Uterus (tissue), 4 donors: ENCODE measurements around the gene SELENOI. TPM values are rescaled to one million over a fixed set of nuclear protein-coding genes. Genes with fewer than 3 reads are reported as not detected.
"Not testable (repeated sequence)": the region's sequence is repeated elsewhere in the genome, so short reads cannot be mapped to it uniquely, and the experiment has no call there.

Source experiments
- DNase-seq, 2 donors: peaks; one replicate each; pipeline ENCODE4 v3.0.0-alpha.2; 2019 to 2020
- H3K27ac ChIP-seq, 2 donors: fragments of 200-600 bp; sonication (generic); 1 replicate in 1 of 2; 2 replicates in 1 of 2; pipeline ENCODE4 v1.5.1; 2016 to 2018
- H3K27me3 ChIP-seq, 2 donors: fragments of 200-600 bp; sonication (generic); one replicate each; pipeline ENCODE4 v1.5.1; 2018 to 2019; ENCODE audit warnings: control low read depth in 1 of 2
- H3K36me3 ChIP-seq, 2 donors: fragments of 200-600 bp; sonication (generic); one replicate each; pipeline ENCODE4 v1.5.1; 2019; ENCODE audit warnings: control low read depth in 1 of 2
- H3K4me1 ChIP-seq, 2 donors: fragments of 200-600 bp; sonication (generic); one replicate each; pipeline ENCODE4 v1.5.1; 2018 to 2019; ENCODE audit warnings: control low read depth in 1 of 2
- H3K4me3 ChIP-seq, 2 donors: fragments of 200-600 bp; sonication (generic); 1 replicate in 1 of 2; 2 replicates in 1 of 2; pipeline ENCODE4 v1.5.1; 2018 to 2019; ENCODE audit warnings: mild to moderate bottlenecking in 1 of 2
- H3K9me3 ChIP-seq, 2 donors: fragments of 200-600 bp; sonication (generic); one replicate each; pipeline ENCODE4 v1.5.1; 2019; ENCODE audit warnings: control low read depth in 1 of 2
- CTCF ChIP-seq, 4 experiments: fragments of 200-600 bp in 2 of 4; fragments of 450-650 bp in 2 of 4; sonication (generic) in 2 of 4; IDR thresholded peaks; one replicate each; pipeline ENCODE4 v1.5.1; 2016 to 2019; ENCODE audit warnings: antibody characterized with exemption in 4 of 4, mild to moderate bottlenecking in 2 of 4, moderate library complexity in 1 of 4
- POLR2A ChIP-seq, 2 donors: fragments of 450-650 bp; IDR thresholded peaks; one replicate each; pipeline ENCODE4 v1.6.1; 2016; ENCODE audit warnings: antibody characterized with exemption in 2 of 2, mild to moderate bottlenecking in 1 of 2, moderate library complexity in 1 of 2
- intact Hi-C: fragments of 100-400 bp; cut with DNase I; formaldehyde crosslinking; loops from one replicate; pipeline ENCODE4 v1.15.1; 2023; ENCODE audit warnings: low total_unique reads
- total RNA-seq, 4 donors: library from RNA; depleted of rRNA in 3 of 4; stranded (reverse); fragments of >200 nt in 3 of 4; gene quantifications; one replicate each; pipeline versions ENCODE4 v1.1.0 to v1.2.4, GENCODE V29; 2014 to 2023
- donor health status: DM: yes; HTN: yes; CAD: no.

Gene SELENOI
- total RNA-seq, 4 donors from 2014 or later = 2.8 to 27.9 (median 13.1) TPM

- DNase-seq = no peak
- Histone ChIP-seq H3K4me3 (no peak overlapping the region), H3K4me1 (no peaks in the 10 kb centered on the region), H3K27ac (no peak overlapping the region), H3K27me3 (no peaks in the 10 kb centered on the region), H3K36me3 (no peaks in the 10 kb centered on the region), H3K9me3 (no peaks in the 10 kb centered on the region)
- intact Hi-C loops = no loop called here
- TF ChIP-seq CTCF (IDR thresholded peaks at IDR 0.05) = no peak
- no peak for TF ChIP-seq POLR2A (IDR thresholded peaks at IDR 0.05)
These were observed 29.1 kb upstream of the SELENOI start for GRCh38 chr2:26316845-26317244.

- DNase-seq = no peak
- TF ChIP-seq POLR2A (IDR thresholded peaks at IDR 0.05) (no peak), CTCF (IDR thresholded peaks at IDR 0.05) (no peak)
- no peak overlapping the region for H3K27ac ChIP-seq
- no peaks in the 10 kb centered on the region for H3K27me3 ChIP-seq
- no peaks in the 10 kb centered on the region for H3K9me3 ChIP-seq
- H3K4me3 ChIP-seq = no peak overlapping the region
- no peaks in the 10 kb centered on the region for H3K36me3 ChIP-seq
- no peaks in the 10 kb centered on the region for H3K4me1 ChIP-seq
- intact Hi-C loops = no loop called here
These were observed 28.4 kb upstream of the SELENOI start for GRCh38 chr2:26317377-26318105.

- Histone ChIP-seq H3K36me3 (no peaks in the 10 kb centered on the region), H3K27ac (no peak overlapping the region), H3K4me3 (no peak overlapping the region), H3K4me1 (no peaks in the 10 kb centered on the region), H3K27me3 (no peaks in the 10 kb centered on the region), H3K9me3 (no peaks in the 10 kb centered on the region)
- no peak for TF ChIP-seq CTCF (IDR thresholded peaks at IDR 0.05)
- no peak for TF ChIP-seq POLR2A (IDR thresholded peaks at IDR 0.05)
- intact Hi-C loops = no loop called here
- DNase-seq = no peak
These were observed 27.0 kb upstream of the SELENOI start for GRCh38 chr2:26318950-26319349.

GRCh38 chr2:26324479-26324878 lies 21.5 kb upstream of the SELENOI start:
- H3K4me3 ChIP-seq, H3K36me3 ChIP-seq, H3K9me3 ChIP-seq, H3K4me1 ChIP-seq, H3K27me3 ChIP-seq, DNase-seq, H3K27ac ChIP-seq, intact Hi-C loops: not testable (repeated sequence)

GRCh38 chr2:26324903-26325302 lies 21.0 kb upstream of the SELENOI start:
- DNase-seq = no peak
- Histone ChIP-seq H3K36me3 (no peaks in the 10 kb centered on the region), H3K27ac (no peak overlapping the region), H3K4me3 (no peak overlapping the region), H3K4me1 (no peaks in the 10 kb centered on the region), H3K9me3 (no peaks in the 10 kb centered on the region), H3K27me3 (no peaks in the 10 kb centered on the region)
- TF ChIP-seq POLR2A (IDR thresholded peaks at IDR 0.05) (no peak), CTCF (IDR thresholded peaks at IDR 0.05) (no peak)
- intact Hi-C loops = no loop called here

GRCh38 chr2:26325851-26326250 lies 20.1 kb upstream of the SELENOI start:
- Histone ChIP-seq H3K4me1 (no peaks in the 10 kb centered on the region), H3K36me3 (no peaks in the 10 kb centered on the region), H3K9me3 (no peaks in the 10 kb centered on the region), H3K27ac (no peak overlapping the region), H3K4me3 (no peak overlapping the region), H3K27me3 (no peaks in the 10 kb centered on the region)
- DNase-seq = no peak
- TF ChIP-seq CTCF (IDR thresholded peaks at IDR 0.05) (no peak), POLR2A (IDR thresholded peaks at IDR 0.05) (no peak)
- intact Hi-C loops = no loop called here
